Ureter (tissue), 1 donor: Measurements from ENCODE around the gene TSHB. TPM values are rescaled to one million over a fixed set of nuclear protein-coding genes. Genes with fewer than 3 reads are reported as not detected.
A peak's percentile ranks its signal among the peaks of the same experiment; 100 is the strongest.

ENCODE experiments used
- DNase-seq: peaks from one replicate; pipeline ENCODE4 v3.0.0-alpha.2; 2020; ENCODE audit warnings: low spot score
- total RNA-seq: library from RNA; stranded (reverse); gene quantifications from one replicate; pipeline ENCODE4 v1.2.4, GENCODE V29; 2023
- donor health status: DM: yes; HTN: yes; CAD: no.

Gene TSHB
- total RNA-seq, 1 donor from 2014 or later: not detected

DNA sequence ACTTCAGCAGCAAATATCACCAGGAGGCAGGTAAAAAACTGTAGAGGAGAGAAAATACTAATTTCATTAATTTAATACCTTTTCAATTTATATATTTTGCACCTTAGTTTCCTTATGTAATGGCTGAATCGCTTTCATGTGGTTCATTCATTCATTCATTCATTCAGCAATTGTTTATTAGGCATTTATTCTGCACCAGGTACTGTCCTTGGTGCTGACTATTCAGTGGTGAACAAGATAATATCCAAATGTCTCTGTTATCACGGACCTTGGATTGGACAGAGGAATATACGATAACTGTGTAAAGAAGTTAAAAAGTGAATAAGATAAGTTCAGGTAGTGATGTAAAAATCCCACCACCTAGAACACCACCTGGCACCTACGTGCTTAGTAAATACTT lies 30.9 kb downstream of the TSHB start:
- no peak for DNase-seq

DNA sequence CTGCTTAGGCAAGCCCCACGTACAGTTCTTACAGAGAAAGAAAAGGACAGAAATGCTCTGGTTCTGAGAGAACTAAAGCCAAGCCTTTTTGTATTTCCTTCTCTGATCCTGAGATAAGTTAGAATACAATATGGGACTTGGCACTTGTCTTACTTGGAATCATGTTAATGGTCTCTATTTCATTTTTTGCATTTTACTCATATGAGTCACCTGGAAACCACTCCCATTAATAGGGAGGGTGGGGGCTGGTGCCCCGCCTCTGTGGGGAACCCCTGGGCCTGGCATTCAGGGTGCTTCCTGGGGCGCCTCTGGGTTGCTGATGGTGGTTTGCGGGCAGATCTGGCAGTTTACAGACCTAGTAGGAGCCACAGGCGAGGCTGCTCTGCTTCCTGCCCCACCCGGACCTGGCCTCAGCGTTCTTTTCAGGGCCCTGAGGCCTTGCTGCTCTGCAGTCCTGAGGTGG lies 32.9 kb downstream of the TSHB start:
- DNase-seq: peak; percentile 91

DNA sequence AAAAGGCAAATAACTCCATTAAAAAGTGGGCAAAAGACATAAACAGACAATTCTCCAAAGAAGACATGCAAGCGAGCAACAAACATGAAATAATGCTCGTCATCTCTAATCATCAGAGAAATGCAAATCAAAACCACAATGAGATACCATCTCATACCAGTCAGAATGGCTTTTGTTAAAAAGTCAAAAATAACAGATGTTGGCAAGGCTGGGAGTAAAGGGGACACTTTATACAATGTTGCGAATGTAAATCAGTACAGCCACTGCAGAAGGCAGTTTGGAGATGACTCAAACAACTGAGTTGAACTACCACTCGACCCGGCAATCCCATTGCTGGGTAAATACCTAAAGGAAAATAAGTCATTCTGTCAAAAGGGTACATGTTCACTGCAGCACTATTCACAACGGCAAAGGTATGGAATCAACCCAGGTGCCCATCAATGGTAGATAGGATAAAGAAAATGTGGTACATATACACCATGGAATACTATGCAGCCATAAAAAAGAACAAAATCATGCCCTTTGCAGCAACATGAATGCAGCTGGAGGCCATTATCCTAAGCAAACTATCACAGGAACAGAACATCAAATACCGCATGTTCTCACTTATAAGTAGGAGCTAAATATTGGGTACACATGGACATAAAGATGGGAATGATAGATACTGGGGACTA lies 33.7 kb downstream of the TSHB start:
- no peak for DNase-seq

DNA sequence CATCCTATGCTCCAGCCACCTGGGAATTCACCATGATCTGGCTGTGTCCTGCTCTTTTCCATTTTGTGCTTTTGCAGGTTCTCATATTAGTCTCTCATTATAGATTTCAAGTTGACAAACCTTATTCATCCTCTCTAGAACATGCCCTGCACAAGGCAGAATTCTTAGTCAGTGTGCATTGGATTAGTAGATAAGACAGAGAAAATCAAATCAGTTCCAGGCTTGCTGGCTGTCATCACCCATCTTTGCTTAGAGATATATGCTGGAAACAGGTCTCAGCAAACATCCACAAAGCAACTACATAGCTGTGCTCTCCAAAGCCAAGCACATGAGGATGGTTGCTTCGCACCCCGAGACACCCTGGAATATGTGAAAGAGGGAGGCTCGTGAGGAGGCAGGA lies 34.8 kb downstream of the TSHB start:
- no peak for DNase-seq

DNA sequence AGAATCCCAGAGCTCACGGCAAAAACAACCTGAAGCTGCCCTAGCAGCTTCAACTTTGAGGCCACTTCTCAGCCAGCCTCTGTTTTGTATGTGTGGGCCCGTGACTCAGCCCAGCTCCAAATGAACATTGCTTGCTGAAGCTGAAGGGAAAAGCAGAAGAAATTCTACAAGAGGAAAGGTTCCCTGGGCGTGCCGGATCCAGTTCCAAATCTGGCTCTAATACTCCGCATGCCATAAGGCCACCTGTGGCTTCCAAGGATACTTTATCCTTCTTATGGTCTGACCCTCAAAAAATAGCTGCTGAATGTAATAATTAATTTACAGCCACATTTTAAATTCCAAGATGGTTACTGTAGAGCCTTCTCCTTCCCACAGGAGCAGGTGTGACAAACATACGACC lies 35.4 kb downstream of the TSHB start:
- DNase-seq: no peak

DNA sequence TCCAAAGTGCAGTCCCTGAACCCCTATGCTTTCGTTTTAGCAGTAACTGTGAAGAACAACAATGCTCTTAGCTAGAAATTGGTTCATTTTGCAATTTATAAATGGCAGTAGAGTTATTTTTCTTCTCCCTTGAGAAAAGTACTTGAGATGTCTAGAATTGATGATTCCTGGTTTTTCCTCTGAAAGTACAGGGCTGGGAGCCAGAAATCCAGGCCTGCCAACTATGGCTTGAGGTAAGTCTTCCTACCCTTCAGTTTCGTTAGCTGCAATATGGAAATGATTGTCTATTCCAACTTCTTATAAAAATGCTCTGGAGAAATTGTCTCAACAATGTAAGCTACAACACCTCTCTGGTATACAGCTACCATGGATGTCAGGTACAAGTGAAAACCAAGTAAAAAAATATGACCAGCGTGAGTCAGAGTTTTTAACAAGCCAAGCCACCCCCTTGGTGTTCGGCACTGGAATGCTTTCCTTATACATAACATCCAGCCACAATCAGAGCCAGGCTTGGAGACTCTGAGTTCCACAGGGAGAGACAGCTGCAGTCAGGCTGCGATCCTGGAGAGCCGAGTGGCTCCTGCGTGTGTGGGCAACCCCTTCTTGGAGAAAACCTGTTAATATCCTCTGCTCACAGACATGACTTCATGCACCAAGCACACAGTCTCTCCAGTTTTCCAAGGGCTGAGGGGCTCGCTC lies 37.7 kb downstream of the TSHB start:
- DNase-seq: no peak

DNA sequence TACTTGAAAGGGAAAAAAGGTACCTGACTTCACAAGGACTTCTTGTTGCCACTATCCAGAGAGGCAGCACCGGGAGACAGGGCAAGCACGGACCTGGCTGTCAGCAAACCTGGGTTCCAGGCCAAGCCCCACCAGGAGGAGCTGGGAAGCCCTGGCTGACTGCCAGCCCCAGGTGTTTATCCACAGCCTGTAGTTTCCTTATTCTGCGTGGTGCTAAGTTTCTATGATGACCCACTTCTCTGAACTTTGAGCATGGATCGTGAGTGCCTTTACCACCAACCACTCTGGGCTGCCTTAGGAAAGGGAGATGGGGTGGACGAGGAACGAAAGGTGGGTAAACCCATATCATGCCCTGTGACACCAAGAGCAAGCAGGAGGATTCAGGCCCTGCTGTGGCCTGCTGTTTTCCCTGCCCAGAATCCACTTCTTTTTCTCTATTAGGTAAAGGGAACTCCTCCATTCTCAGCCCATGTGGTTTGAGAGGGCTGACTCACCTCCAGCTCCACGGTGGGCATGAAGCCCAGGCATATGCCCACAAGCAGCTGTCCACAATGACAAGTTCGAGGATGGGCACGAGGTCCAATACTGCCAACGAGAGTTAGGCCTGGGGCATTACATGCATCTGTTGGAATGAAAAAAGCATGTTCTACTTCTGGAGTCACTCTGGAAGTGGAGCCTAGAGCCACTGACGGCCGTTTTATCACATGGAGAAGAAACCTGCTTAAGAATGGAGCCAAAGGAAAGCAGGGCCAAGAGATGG lies 39.4 kb downstream of the TSHB start:
- DNase-seq: no peak

DNA sequence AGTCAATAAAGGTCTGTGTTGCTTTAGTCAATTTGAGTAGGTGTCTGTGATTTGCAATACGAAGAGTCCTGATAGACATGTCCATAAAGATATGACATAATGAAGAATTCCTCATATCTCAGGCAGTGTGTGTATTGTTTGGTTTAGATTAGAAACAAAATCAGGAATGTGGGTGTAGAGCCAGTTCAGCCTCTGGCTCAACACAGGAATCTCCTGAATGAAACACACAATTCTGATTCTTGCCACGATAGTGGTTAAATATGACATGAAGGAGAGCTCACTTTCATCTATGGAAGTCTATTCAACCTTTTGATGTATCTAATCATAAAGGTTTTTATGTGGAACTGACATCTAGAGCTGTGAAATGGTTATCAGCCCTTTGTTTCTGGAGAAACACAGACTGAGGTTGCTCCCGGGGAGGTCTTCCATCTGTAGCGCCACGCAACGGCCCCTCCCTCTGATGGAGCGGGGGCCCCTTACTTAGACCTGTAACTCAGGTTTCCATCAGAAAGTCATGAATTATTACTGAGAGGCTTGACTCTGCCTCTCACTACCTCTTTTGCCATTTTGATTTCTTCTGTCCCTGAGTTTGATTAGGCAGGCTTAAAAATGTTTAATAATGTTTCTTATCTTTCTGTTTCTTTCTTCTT lies 40.2 kb downstream of the TSHB start:
- DNase-seq: no peak

DNA sequence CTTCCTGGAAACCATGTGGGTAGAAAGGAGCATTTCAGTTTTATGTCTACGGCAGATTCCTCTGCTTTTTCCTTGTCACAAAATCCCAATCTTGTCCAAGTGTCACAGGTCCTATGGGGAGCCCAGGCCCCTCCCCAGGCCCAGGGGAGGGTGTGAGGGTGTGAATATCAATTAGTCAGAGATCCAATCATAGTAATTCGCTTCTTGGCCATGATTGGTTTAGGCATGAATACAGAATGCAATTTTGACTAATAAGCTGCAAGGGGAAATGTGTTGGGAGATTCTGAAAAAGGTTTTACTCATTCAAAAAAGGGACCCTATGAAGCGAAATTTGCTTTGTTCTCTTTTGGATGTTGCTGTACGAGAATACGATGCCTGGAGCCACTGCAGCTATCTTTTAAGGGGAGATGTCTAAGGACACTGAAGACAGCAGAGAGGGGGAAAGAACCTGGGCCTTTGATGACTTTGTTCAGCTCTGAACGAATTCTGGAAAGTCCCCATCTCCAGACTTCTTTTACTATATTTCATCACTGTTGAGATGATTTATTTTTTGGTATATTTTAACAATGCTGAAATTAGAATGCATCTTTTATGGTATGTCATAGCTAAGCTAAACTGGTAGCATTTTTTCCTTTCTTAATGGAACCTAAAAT lies 41.5 kb downstream of the TSHB start:
- DNase-seq: no peak

DNA sequence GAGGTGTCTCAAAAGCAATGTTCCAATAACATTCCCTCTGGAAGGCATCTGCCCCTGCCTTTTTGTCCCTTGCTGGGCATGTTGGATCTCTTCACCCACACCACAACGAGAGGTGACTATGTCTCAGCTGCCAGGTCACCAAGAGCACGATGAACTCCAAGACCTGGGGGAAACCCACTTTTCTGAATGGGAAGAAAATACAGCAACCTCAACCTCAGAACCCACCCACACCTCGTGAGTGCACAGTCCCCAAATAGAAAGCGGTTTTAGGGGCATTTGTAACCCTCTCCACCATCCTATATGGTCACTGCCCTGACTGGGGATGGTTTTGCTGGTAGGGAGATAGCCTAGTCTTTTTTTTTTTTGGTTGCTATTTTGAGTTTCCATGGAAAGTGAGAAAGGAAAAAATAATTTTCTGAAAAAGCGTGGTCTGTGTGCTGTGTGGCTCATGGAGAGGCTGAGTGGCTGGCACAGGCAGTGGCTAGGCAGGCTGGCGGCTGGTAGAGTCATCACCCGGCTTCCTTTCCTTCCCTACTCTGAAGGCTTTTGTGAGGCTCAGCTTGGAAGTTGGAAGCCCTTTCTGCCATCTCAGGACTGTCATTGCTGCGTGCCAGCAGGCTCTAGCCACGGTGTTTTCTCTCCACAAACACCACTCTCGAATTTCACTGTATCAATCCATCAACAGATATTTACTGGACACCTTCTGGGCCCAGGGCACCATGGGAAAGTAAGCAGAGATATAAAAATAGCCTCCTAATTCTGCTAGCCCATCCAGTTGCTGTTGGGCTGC lies 43.9 kb downstream of the TSHB start:
- no peak for DNase-seq

DNA sequence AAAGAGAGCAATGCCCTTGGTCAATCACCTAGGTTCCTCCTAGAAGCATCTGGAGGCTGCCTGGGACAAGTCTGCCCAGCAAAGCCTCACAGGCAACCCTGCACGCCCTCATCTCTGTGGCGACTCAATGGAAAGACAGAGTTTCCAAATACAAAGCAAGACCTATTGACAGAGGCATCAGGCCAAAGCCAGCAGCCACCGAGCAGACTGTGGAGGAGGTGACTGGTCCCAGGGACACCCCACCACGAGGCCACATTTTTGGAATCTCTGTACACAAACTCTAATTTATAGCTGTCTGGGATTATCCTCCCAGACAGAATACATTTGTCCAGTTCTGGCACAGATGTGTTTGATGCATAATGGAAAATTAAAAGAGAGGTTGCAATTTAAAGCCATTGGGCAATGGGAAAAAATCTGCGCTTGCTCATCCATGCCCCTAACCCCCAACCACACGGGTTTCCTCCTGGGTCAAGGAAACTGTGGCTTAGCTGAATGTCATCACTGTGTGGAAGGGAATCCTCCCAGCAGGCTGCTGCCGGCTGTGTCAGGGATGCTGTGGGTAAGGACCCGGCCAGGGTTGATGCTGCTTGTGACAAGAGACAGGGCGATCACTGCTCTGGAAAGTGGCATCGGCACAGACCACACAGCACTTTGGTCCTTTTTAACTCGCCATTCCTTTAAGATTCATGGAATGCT lies 45.4 kb downstream of the TSHB start:
- no peak for DNase-seq

DNA sequence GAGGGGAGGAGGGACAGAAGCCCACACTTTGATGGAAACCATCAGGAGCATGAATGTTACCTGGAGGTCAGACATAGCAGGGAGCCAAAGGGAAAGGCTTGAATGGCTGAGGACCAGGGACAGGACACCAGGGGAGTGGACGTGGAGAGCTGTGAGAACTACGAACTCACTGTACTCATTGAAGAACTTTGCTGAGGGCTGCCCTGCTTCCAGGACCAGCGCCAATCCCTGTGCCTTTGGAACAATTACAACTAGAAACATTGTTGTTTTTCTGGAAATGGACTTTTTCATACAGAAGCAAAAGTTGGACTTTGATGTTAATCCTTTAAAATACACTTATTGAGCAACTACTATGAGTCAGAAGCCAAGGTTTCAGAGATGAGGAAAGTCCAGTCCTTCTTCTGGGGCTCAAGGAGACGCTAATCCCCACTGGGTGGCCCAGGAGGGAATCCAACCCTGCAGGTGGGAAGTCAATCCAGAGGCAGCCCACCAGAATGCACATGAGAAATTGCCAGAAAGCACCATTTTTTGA lies 46.8 kb downstream of the TSHB start:
- no peak for DNase-seq

DNA sequence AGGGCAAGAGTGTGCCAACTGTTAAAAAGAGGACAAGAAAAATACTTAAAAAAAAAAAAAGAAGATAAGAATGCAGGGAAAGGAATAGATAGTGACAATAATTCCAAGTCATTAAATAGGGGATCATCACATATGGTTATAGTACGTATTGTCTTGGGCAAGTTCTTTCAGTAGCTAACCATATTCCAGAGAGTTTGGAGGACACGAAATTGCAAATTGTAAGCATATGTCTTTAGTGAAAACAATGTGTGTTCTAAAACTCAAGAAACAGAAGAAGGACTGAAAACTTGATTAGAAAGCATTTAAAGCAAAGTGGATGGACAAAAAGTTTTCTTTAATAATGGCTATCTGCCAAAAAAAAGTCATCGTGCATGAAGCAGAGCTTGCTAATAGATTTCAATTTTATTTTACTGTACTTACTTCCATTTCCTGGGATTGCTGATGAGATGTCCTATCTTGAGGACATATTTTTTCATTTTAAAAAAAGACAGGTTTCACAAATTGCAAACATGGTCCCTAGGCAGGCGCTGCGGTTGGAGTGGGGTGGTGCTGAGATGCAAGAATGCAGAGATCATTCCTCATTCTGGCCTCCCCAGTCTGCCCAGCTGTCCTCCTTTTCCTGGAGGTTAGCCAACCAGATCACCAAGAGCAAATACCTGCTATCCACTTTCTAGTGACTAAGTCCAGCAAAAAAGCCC lies 47.8 kb downstream of the TSHB start:
- no peak for DNase-seq

DNA sequence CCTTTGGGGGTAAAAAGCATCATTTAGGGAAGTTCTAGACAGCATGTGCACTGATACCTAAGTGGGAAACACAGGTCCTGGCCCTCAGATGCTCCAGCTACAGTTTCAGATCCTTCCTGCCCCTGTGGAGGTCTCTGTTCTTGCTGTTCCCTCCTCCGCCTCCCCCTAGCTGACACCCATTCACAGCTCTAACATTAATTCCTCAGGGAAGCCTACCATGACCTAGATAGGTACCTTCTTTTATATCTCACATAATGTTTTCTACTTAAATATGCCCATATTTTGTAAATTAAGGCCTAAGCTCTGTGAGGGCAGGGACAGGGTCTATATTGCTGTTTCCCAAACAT lies 48.3 kb downstream of the TSHB start:
- no peak for DNase-seq

DNA sequence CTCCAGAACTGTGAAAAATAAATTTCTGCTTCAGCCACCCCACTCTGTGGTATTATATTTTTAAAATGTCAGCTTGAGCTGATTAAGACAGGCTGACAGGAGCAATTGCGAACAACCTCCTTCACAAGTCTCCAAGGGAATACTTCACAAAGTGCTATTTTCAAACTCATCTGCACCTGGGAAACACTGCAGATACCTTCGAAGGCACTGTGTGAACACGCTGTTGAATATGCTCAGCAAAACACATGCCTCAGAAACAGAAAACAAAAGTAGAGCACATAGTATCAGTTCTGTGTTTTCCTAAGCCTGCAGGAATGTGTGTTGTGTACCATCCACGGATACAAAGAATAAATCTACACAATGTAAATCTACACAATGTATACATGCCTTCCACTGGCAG lies 49.1 kb downstream of the TSHB start:
- no peak for DNase-seq

DNA sequence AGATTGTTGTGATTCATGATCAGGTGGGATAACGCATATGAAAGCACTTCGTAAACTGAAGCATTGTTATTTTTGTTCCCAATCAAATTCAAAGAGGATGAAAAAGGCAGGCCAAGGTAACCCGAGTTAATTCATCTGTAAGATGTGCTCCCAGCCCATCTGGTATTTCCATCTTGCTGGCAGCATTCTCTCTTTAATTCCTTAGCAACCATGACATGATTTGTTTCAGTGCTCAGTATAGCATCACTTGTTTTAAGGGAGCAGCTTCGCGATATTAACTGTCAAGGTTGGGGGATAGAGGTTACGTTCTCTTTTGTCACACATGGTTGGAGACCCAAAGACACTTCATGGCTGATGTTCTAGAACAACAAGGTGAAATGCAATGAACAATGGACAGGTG lies 53.3 kb downstream of the TSHB start:
- no peak for DNase-seq
